Esophagus muscularis mucosa (tissue), 3 donors: ENCODE measurements around the gene NPTN.
A peak's percentile ranks its signal among the peaks of the same experiment; 100 is the strongest.

Source experiments
- POLR2AphosphoS5 ChIP-seq, 2 donors: sonication (generic); formaldehyde crosslinking; IDR thresholded peaks; one replicate each; pipeline ENCODE4 v1.6.1; 2017; ENCODE audit warnings: antibody characterized with exemption in 2 of 2
- TF ChIP-seq, protein P1 (sequence below), 3 experiments: fragments of 200-600 bp in 2 of 3; fragments of 450-650 bp in 1 of 3; sonication (generic) in 2 of 3; IDR thresholded peaks; one replicate each; pipeline ENCODE4 v1.5.1; 2017 to 2019; ENCODE audit warnings: antibody characterized with exemption in 3 of 3, mild to moderate bottlenecking in 2 of 3, moderate library complexity in 1 of 3

GRCh38 chr15:73631915-73632669 lies 1.1 kb downstream of the NPTN start:
- TF ChIP-seq, protein P1, sequence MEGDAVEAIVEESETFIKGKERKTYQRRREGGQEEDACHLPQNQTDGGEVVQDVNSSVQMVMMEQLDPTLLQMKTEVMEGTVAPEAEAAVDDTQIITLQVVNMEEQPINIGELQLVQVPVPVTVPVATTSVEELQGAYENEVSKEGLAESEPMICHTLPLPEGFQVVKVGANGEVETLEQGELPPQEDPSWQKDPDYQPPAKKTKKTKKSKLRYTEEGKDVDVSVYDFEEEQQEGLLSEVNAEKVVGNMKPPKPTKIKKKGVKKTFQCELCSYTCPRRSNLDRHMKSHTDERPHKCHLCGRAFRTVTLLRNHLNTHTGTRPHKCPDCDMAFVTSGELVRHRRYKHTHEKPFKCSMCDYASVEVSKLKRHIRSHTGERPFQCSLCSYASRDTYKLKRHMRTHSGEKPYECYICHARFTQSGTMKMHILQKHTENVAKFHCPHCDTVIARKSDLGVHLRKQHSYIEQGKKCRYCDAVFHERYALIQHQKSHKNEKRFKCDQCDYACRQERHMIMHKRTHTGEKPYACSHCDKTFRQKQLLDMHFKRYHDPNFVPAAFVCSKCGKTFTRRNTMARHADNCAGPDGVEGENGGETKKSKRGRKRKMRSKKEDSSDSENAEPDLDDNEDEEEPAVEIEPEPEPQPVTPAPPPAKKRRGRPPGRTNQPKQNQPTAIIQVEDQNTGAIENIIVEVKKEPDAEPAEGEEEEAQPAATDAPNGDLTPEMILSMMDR (IDR thresholded peaks at IDR 0.05), result no peak
- TF ChIP-seq POLR2AphosphoS5 (IDR thresholded peaks at IDR 0.05), result peak; percentile 84 to 96
